ENCODE results near the gene NPIPA7.
"Not testable (repeated sequence)": the region's sequence is repeated elsewhere in the genome, so short reads cannot be mapped to it uniquely, and the experiment has no call there.

Gene NPIPA7

GRCh38 chr16:16425146-16425545, 46.2 kb downstream of the NPIPA7 start:
- DNase-seq: not testable (repeated sequence)

GRCh38 chr16:16431135-16431534, 52.2 kb downstream of the NPIPA7 start:
- DNase-seq: not testable (repeated sequence)

- DNase-seq: not testable (repeated sequence)
These were observed 55.8 kb downstream of the NPIPA7 start for GRCh38 chr16:16434711-16435110.

- not testable (repeated sequence) for DNase-seq
These were observed 62.5 kb downstream of the NPIPA7 start for GRCh38 chr16:16441401-16441800.

All from RPMI8226 (cell line).